ENCODE data around the gene AAK1.

Gene AAK1

DNA sequence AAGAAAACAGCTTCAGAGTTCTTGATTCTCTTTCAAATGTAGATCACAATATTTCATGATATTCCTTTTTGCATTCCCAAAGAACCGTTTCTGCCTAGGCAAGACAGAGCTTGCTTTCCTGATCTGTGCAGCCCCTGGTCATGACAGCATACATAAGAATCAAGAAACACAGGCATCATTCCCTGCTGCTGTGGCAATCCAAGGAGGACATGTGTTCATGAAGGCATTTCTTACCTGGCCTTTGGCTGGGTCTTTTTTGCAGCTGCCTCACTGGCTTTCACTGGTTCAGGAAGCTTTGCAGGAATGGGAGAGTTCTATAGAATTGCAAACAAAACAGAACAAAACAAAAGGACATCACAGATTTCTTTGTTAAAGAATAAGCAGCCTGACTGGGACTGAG lies 118.7 kb downstream of the AAK1 start:
- no peak for DNase-seq

- no peak for DNase-seq
Measured at GRCh38 chr2:69521747-69522146, 121.8 kb downstream of the AAK1 start.

- no peak for DNase-seq
Measured at GRCh38 chr2:69518841-69519240, 124.7 kb downstream of the AAK1 start.

DNA sequence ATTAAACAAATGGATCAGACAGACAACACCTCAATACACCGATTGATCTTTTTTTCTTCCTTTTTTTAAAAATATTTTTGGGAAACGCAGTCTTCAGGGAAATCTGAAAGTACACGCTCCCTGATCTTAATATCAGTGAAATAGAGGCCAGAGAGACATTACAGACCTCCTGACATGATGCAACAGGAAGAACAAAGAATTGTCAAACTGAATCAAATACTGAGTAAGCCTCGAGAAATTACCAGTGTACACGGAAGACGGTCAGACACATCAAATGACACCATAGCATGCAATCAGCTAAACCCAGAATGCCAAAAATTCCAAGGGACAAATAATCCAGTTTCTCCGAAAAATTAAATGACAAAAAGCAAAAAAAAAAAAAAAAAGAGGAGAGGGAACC lies 126.1 kb downstream of the AAK1 start:
- DNase-seq, result no peak

- no peak for DNase-seq
Measured at GRCh38 chr2:69514819-69515218, 128.7 kb downstream of the AAK1 start.

- no peak for DNase-seq
Measured at GRCh38 chr2:69514406-69514805, 129.1 kb downstream of the AAK1 start.

- no peak for DNase-seq
Measured at GRCh38 chr2:69512446-69512845, 131.1 kb downstream of the AAK1 start.

DNA sequence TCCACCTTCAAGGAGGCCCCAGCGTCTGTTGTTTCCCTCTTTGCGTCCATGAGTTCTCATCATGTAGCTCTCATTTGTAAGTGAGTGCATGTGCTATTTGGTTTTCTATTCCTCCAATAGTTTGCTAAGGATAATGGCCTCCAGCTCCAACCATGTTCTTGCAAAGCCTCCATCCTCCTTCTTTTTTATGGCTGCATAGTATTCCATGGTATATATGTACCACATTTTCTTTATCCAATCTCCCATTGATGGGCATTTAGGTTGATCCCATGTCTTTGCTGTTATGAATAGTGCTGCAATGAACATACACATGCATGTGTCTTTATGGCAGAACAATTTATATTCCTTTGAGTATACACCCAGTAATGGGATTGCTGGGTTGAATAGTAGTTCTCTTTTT lies 133.3 kb downstream of the AAK1 start:
- DNase-seq, result no peak

GRCh38 chr2:69509750-69510140 lies 133.8 kb downstream of the AAK1 start:
- no peak for DNase-seq

- DNase-seq, result no peak
Measured at GRCh38 chr2:69509011-69509749, 134.4 kb downstream of the AAK1 start.

DNA sequence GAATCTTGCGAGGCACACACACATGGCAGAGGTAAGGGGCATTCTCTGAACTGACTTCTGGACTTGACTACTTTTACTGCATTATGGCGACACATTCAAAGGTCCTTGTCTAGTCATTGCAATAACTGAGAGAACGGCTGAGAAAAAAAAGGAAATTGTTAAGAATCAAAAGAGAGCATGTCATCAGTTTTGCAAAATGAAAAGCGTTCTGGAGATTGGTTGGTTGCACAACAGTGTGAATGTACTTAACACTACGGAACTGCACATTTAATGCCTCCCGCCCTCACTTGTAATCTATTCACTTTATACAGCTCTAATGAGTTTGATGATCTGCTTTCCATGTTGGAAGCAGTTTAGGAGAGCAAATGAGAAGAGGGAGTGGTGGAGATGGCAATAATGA lies 137.8 kb downstream of the AAK1 start:
- DNase-seq, result no peak

- no peak for DNase-seq
Measured at GRCh38 chr2:69501301-69501700, 142.2 kb downstream of the AAK1 start.

DNA sequence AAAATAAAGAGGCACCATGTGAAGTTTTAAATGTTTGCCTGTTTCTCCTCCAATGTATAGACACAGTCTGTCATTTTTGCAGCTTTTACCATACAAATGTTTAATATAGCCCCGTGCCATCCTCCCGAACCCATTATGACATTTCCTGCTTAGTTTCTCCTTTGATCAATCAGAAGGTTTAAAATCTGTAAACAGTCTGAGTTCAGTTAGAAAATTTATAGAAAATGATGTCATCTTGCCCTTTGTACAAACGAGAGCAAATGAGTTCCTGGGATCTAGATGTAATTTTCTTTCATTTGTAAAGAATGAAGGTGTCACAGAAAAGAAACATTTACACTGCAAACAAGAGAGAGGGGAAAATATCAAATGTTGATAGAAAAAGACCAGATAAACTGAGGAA lies 143.6 kb downstream of the AAK1 start:
- DNase-seq, result no peak

DNA sequence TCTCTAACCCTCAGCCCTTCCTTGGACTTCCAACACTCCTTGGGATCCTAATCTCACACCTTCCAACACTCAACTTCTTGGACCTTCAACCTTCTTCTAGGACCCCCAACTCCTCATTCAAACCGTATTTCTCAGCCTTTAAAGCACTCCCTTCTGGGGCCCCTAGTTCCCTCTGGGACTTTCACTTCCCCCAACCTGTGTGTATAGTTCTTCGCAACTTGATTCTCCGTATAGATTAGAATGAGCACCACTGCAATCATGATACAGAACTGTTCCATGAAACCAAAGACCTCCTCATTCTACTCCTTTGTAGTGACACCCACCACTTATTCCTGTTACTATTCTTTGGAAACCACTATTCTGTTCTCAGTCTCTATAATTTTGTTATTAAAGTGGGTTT lies 144.3 kb downstream of the AAK1 start:
- no peak for DNase-seq

DNA sequence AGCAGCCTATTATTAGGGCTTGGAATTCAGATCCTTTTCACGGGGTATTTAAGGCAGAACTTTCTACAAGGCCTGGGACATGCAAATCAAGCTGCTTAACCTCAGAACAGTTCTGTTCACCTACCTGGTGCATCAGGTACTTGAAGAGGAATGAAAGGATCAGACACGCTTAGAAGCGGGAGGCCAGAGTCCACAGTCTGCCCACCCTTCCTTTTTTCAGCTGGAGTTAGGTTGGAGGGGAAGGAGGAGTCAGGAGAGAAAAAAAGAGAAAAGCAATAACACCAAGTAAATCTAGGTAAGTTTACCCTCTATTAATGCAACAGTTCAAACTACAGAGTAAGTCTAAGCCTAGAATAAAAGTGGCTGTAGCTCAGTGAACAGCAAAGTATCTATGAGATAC lies 147.7 kb downstream of the AAK1 start:
- no peak for DNase-seq

DNA sequence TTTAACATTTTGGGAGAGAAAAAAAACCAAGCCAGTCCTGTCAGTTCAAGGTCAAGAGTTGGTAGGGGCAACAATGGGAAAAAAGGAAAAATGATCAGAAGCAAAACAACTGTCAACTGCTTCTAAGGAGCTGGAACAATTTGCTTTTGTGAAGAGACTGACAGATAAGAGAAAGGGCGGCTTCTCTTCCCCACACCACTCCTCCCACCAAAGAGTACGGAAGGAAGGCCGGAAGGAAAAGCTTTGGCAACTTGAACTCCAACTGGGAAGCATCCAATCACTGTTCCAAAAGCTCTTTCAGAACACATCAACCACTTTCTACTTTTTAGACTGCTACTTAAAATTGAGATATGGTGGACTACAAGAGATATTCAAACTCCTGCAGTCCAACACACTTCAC lies 148.5 kb downstream of the AAK1 start:
- DNase-seq, result no peak

GRCh38 chr2:69494126-69494525 lies 149.4 kb downstream of the AAK1 start:
- no peak for DNase-seq

- no peak for DNase-seq
Measured at GRCh38 chr2:69493268-69493667, 150.3 kb downstream of the AAK1 start.

DNA sequence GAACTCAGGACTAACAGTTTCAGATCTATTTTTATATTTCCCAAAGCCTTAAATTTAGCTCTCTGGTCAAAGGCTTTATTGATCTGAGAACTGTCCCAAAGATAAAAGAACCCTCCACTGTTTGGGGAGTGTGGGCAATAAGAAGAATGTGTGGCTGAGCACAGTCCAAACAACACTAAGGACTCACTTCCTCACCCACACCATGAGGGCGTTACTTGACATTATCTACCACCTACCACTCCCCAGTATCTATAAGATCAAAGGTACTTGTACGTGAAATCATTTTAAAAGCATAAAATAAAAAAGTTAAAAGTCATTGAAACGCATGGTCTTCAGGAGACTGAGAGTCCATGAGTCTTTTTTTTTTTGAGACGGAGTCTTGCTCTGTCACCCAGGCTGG lies 151.7 kb downstream of the AAK1 start:
- DNase-seq, result no peak

- no peak for DNase-seq
Measured at GRCh38 chr2:69490486-69490885, 153.1 kb downstream of the AAK1 start.

GRCh38 chr2:69489793-69490192 lies 153.7 kb downstream of the AAK1 start:
- DNase-seq, result no peak

DNA sequence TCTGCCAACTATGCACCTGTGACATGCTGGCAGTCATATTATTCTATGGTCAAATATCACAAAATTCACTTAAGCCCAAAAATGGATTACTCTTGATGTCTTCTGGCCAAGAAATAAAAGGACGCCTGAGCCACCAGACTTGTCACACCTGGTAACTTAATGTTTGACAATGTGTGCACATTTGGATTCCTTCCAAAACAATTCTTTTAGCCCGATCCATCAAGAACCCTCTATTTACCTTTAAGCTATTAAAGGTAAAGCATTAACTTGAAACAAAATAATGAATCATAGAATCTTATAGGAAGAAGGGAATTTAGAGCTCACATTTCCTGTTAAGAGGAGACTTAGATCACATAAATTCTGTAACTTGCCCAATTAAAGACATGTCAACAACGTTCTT lies 159.8 kb downstream of the AAK1 start:
- no peak for DNase-seq

DNA sequence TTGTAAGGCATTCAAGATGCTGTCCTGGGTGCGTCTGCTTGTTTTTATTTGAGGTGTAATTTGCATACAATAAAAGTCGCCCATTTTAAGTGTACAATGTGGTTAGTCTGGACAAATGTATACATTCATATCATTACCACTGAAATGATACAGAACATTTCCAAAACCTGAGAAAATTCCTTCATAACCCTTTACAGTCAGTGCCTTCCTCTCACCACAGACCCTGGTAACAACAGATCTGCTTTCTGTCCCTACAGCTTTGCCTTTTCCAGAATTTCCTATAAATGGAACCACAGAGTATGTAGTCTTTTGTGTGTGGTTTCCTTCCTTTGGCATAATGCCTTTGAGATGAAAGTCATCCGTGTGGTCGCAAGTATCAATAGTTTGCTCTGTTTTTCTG lies 160.5 kb downstream of the AAK1 start:
- no peak for DNase-seq

DNA sequence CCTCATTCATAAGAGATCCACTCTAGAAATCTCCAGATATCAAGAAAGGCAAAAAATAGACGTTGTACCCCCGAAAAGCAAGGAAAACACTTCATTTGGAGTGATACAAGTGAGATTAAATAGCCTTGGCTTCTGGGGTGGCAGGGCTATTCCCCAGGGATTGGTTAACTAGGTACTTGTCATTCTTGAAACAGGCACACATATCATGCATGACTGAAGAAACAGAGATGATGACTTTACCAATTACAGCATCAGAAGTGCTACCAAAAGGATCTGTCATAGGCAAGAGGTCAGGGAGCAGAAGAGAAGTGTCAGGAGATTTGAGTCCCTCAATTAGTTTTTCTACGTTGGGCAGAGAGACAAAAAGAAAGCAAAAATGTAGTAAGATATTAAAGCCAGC lies 161.1 kb downstream of the AAK1 start:
- no peak for DNase-seq

GRCh38 chr2:69481421-69481820 lies 162.1 kb downstream of the AAK1 start:
- no peak for DNase-seq

DNA sequence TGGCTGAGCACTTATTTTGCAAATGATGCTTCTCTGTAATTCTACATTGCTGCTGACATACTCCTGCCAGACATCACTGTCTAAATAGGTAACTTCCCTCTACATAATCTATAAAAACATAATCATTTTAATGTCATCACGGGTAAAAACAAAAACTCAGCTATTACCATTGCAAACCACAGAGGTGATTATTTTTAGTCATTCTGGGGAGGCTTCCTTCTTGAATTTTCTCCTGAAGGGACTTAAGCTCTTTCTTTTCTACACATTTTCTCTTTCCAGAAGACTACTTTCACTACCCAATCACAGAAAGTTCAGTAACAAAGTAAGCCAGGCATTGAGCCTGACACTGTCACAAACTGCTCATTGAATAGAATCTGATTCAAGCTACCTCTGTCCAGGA lies 165.9 kb downstream of the AAK1 start:
- DNase-seq, result no peak
